Measurements from ENCODE around the gene NFIX. TPM values are rescaled to one million over a fixed set of nuclear protein-coding genes. Genes with fewer than 3 reads are reported as not detected.

NFIX gene
- total and polyA plus RNA-seq, 9 of the 15 experiments (the other 6 are each of a cell fraction or from before 2014, with no cell fraction given) = 0.28 to 26.8 (median 5.4) TPM

DNA sequence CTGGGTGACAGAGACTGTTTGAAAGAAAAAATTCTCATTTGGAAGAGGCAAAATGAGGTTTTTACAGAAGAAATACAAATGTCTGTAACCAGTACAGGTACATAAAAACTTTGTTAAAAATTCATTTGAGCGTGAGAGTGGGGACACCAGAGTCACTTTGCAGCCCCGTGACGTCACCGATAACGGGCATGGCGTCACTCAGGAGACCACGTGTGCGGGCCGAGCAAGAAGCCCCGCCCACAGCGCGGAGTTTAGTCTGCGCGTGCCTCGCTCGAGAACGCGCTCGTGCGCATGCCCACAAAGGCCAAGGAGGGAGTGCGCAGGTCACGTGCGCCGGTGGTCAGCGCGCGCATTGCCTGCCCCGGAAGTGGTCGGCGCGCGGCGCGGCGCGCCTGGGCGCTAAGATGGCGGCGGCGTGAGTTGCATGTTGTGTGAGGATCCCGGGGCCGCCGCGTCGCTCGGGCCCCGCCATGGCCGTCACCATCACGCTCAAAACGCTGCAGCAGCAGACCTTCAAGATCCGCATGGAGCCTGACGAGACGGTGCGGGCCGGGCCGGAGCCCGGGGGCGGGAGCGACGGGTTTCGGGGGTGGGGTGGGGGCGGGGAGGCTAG is 49.7 kb upstream of the NFIX start, which contains the start of gene RAD23A (continued):
- TF ChIP-seq ZNF354B (CRISPR knock-in tag; IDR thresholded peaks at IDR 0.05) (no peak), MCM3 (IDR thresholded peaks at IDR 0.05) (no peak), TSC22D4 (tag; IDR thresholded peaks at IDR 0.05) (no peak), MEF2D (tag; conservative IDR thresholded peaks at IDR 0.05; ENCODE audit: low read depth) (peak; percentile 35; the same call in 1 of the 2 replicates), ZNF124 (CRISPR knock-in tag; IDR thresholded peaks at IDR 0.05) (no peak), SRSF7 (optimal IDR thresholded peaks at IDR 0.05; ENCODE audit: low read depth, low read length) (no peak), ZNF584 (CRISPR knock-in tag; IDR thresholded peaks at IDR 0.05; ENCODE audit: low read depth) (0 out of 2 replicates have a peak, but pooled peaks have one; percentile 32), SLC30A9 (CRISPR knock-in tag; IDR thresholded peaks at IDR 0.05) (no peak), KHSRP (IDR thresholded peaks at IDR 0.05) (peak; percentile 97), ETV6 (IDR thresholded peaks at IDR 0.05; ENCODE audit: borderline replicate concordance in 1 of 2, low read depth in 2 of 2, low read length in 1 of 2) (no peak; a peak in 1 of 4 replicates), ETV6 (CRISPR knock-in tag; IDR thresholded peaks at IDR 0.05; ENCODE audit: borderline replicate concordance) (no peak), POLR2AphosphoS5 (IDR thresholded peaks at IDR 0.05; ENCODE audit: control insufficient read depth, insufficient read depth, low read depth, low read length) (peak; percentile 91), CBFB (CRISPR knock-in tag; IDR thresholded peaks at IDR 0.05) (peak; percentile 96), KAT7 (CRISPR knock-in tag; IDR thresholded peaks at IDR 0.05; ENCODE audit: borderline replicate concordance) (no peak; the same call in 1 of the 2 replicates)
- TF ChIP-seq, protein P1, sequence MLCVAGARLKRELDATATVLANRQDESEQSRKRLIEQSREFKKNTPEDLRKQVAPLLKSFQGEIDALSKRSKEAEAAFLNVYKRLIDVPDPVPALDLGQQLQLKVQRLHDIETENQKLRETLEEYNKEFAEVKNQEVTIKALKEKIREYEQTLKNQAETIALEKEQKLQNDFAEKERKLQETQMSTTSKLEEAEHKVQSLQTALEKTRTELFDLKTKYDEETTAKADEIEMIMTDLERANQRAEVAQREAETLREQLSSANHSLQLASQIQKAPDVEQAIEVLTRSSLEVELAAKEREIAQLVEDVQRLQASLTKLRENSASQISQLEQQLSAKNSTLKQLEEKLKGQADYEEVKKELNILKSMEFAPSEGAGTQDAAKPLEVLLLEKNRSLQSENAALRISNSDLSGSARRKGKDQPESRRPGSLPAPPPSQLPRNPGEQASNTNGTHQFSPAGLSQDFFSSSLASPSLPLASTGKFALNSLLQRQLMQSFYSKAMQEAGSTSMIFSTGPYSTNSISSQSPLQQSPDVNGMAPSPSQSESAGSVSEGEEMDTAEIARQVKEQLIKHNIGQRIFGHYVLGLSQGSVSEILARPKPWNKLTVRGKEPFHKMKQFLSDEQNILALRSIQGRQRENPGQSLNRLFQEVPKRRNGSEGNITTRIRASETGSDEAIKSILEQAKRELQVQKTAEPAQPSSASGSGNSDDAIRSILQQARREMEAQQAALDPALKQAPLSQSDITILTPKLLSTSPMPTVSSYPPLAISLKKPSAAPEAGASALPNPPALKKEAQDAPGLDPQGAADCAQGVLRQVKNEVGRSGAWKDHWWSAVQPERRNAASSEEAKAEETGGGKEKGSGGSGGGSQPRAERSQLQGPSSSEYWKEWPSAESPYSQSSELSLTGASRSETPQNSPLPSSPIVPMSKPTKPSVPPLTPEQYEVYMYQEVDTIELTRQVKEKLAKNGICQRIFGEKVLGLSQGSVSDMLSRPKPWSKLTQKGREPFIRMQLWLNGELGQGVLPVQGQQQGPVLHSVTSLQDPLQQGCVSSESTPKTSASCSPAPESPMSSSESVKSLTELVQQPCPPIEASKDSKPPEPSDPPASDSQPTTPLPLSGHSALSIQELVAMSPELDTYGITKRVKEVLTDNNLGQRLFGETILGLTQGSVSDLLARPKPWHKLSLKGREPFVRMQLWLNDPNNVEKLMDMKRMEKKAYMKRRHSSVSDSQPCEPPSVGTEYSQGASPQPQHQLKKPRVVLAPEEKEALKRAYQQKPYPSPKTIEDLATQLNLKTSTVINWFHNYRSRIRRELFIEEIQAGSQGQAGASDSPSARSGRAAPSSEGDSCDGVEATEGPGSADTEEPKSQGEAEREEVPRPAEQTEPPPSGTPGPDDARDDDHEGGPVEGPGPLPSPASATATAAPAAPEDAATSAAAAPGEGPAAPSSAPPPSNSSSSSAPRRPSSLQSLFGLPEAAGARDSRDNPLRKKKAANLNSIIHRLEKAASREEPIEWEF (CRISPR knock-in tag; IDR thresholded peaks at IDR 0.05) = no peak
- TF ChIP-seq, protein P2, sequence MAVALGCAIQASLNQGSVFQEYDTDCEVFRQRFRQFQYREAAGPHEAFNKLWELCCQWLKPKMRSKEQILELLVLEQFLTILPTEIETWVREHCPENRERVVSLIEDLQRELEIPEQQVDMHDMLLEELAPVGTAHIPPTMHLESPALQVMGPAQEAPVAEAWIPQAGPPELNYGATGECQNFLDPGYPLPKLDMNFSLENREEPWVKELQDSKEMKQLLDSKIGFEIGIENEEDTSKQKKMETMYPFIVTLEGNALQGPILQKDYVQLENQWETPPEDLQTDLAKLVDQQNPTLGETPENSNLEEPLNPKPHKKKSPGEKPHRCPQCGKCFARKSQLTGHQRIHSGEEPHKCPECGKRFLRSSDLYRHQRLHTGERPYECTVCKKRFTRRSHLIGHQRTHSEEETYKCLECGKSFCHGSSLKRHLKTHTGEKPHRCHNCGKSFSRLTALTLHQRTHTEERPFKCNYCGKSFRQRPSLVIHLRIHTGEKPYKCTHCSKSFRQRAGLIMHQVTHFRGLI (CRISPR knock-in tag; IDR thresholded peaks at IDR 0.05) = no peak
- TF ChIP-seq, protein P3, sequence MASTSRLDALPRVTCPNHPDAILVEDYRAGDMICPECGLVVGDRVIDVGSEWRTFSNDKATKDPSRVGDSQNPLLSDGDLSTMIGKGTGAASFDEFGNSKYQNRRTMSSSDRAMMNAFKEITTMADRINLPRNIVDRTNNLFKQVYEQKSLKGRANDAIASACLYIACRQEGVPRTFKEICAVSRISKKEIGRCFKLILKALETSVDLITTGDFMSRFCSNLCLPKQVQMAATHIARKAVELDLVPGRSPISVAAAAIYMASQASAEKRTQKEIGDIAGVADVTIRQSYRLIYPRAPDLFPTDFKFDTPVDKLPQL (IDR thresholded peaks at IDR 0.05; ENCODE audit: extremely low read depth, insufficient read length) = no peak
- TF ChIP-seq, protein P4, sequence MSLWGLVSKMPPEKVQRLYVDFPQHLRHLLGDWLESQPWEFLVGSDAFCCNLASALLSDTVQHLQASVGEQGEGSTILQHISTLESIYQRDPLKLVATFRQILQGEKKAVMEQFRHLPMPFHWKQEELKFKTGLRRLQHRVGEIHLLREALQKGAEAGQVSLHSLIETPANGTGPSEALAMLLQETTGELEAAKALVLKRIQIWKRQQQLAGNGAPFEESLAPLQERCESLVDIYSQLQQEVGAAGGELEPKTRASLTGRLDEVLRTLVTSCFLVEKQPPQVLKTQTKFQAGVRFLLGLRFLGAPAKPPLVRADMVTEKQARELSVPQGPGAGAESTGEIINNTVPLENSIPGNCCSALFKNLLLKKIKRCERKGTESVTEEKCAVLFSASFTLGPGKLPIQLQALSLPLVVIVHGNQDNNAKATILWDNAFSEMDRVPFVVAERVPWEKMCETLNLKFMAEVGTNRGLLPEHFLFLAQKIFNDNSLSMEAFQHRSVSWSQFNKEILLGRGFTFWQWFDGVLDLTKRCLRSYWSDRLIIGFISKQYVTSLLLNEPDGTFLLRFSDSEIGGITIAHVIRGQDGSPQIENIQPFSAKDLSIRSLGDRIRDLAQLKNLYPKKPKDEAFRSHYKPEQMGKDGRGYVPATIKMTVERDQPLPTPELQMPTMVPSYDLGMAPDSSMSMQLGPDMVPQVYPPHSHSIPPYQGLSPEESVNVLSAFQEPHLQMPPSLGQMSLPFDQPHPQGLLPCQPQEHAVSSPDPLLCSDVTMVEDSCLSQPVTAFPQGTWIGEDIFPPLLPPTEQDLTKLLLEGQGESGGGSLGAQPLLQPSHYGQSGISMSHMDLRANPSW (CRISPR knock-in tag; IDR thresholded peaks at IDR 0.05) = no peak
